ENCODE results near the gene BIN2.

DNA sequence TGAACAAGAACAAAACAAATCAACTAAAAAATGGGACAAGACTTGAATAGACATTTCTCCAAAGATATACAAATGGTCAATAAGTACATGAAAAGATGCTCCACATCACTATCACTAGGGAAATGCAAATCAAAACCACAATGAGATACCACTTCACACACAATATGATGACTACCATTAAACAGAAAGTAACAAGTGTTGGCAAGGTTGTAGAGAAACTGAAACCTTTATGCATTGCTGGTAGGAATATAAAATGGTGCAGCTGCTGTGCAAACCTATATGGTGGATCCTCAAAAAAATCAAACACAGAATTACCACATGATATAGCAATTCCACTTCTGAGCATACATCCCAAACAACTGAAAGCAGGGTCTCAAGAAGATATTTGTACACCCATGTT is 59.0 kb downstream of the BIN2 start:
- no peak for TF ChIP-seq ESRRA (CRISPR knock-in tag; IDR thresholded peaks at IDR 0.05; ENCODE audit: borderline replicate concordance)
- TF ChIP-seq ZNF281 (CRISPR knock-in tag; IDR thresholded peaks at IDR 0.05) = no peak
- TF ChIP-seq, protein P1, sequence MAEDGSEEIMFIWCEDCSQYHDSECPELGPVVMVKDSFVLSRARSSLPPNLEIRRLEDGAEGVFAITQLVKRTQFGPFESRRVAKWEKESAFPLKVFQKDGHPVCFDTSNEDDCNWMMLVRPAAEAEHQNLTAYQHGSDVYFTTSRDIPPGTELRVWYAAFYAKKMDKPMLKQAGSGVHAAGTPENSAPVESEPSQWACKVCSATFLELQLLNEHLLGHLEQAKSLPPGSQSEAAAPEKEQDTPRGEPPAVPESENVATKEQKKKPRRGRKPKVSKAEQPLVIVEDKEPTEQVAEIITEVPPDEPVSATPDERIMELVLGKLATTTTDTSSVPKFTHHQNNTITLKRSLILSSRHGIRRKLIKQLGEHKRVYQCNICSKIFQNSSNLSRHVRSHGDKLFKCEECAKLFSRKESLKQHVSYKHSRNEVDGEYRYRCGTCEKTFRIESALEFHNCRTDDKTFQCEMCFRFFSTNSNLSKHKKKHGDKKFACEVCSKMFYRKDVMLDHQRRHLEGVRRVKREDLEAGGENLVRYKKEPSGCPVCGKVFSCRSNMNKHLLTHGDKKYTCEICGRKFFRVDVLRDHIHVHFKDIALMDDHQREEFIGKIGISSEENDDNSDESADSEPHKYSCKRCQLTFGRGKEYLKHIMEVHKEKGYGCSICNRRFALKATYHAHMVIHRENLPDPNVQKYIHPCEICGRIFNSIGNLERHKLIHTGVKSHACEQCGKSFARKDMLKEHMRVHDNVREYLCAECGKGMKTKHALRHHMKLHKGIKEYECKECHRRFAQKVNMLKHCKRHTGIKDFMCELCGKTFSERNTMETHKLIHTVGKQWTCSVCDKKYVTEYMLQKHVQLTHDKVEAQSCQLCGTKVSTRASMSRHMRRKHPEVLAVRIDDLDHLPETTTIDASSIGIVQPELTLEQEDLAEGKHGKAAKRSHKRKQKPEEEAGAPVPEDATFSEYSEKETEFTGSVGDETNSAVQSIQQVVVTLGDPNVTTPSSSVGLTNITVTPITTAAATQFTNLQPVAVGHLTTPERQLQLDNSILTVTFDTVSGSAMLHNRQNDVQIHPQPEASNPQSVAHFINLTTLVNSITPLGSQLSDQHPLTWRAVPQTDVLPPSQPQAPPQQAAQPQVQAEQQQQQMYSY (CRISPR knock-in tag; IDR thresholded peaks at IDR 0.05) = no peak
- TF ChIP-seq, protein P2, sequence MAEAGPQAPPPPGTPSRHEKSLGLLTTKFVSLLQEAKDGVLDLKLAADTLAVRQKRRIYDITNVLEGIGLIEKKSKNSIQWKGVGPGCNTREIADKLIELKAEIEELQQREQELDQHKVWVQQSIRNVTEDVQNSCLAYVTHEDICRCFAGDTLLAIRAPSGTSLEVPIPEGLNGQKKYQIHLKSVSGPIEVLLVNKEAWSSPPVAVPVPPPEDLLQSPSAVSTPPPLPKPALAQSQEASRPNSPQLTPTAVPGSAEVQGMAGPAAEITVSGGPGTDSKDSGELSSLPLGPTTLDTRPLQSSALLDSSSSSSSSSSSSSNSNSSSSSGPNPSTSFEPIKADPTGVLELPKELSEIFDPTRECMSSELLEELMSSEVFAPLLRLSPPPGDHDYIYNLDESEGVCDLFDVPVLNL (CRISPR knock-in tag; IDR thresholded peaks at IDR 0.05; ENCODE audit: borderline replicate concordance, low read depth) = no peak
- no peak for TF ChIP-seq CREM (CRISPR knock-in tag; IDR thresholded peaks at IDR 0.05)
- TF ChIP-seq CTCF (IDR thresholded peaks at IDR 0.05) = no peak

Measured in WTC11 (cell line).